ENCODE measurements around the gene LANCL2.

DNA sequence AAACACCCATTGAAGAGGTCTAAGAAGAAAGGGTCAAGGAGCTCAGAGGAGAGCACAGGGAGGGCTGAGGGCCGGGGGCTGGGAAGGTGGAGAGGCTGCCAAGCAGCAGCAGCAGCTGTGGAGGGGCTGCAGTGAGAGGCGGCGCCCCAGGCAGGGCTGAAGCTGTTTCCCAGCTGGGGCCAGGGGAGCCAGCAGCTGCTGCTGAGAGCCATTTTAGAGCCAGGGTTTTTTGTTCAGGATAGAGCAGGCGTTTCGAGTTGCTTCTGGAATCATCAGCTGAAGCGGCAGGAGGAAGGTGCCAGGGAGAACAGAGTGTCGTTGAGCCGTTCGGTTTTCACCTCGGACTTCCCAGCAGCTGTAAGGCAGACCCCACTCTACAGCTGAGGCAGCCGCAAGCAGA is 62.7 kb downstream of the LANCL2 start:
- TF ChIP-seq, protein P1, sequence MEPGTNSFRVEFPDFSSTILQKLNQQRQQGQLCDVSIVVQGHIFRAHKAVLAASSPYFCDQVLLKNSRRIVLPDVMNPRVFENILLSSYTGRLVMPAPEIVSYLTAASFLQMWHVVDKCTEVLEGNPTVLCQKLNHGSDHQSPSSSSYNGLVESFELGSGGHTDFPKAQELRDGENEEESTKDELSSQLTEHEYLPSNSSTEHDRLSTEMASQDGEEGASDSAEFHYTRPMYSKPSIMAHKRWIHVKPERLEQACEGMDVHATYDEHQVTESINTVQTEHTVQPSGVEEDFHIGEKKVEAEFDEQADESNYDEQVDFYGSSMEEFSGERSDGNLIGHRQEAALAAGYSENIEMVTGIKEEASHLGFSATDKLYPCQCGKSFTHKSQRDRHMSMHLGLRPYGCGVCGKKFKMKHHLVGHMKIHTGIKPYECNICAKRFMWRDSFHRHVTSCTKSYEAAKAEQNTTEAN (CRISPR knock-in tag; IDR thresholded peaks at IDR 0.05) = no peak
- no peak for TF ChIP-seq RCOR1 (IDR thresholded peaks at IDR 0.05; ENCODE audit: borderline replicate concordance in 1 of 2, low read depth in 2 of 2, low read length in 2 of 2)
- no peak for TF ChIP-seq SP1 (CRISPR knock-in tag; IDR thresholded peaks at IDR 0.05)
- no peak for TF ChIP-seq FOXA1 (IDR thresholded peaks at IDR 0.05; ENCODE audit: borderline replicate concordance)
- TF ChIP-seq PML (IDR thresholded peaks at IDR 0.05; ENCODE audit: low read length) = no peak
- TF ChIP-seq, protein P2, sequence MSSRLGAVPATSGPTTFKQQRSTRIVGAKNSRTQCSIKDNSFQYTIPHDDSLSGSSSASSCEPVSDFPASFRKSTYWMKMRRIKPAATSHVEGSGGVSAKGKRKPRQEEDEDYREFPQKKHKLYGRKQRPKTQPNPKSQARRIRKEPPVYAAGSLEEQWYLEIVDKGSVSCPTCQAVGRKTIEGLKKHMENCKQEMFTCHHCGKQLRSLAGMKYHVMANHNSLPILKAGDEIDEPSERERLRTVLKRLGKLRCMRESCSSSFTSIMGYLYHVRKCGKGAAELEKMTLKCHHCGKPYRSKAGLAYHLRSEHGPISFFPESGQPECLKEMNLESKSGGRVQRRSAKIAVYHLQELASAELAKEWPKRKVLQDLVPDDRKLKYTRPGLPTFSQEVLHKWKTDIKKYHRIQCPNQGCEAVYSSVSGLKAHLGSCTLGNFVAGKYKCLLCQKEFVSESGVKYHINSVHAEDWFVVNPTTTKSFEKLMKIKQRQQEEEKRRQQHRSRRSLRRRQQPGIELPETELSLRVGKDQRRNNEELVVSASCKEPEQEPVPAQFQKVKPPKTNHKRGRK (tag; IDR thresholded peaks at IDR 0.05) = no peak
- no peak for TF ChIP-seq CEBPB (tag; IDR thresholded peaks at IDR 0.05)
- no peak for TF ChIP-seq BHLHE40 (IDR thresholded peaks at IDR 0.05; ENCODE audit: low read length)
- no peak for TF ChIP-seq NFIC (IDR thresholded peaks at IDR 0.05)
- no peak for TF ChIP-seq STAT5A (IDR thresholded peaks at IDR 0.05; ENCODE audit: borderline replicate concordance, low read length)
- no peak for TF ChIP-seq SRSF3 (IDR thresholded peaks at IDR 0.05; ENCODE audit: insufficient read depth, low read length)
- TF ChIP-seq, protein P3, sequence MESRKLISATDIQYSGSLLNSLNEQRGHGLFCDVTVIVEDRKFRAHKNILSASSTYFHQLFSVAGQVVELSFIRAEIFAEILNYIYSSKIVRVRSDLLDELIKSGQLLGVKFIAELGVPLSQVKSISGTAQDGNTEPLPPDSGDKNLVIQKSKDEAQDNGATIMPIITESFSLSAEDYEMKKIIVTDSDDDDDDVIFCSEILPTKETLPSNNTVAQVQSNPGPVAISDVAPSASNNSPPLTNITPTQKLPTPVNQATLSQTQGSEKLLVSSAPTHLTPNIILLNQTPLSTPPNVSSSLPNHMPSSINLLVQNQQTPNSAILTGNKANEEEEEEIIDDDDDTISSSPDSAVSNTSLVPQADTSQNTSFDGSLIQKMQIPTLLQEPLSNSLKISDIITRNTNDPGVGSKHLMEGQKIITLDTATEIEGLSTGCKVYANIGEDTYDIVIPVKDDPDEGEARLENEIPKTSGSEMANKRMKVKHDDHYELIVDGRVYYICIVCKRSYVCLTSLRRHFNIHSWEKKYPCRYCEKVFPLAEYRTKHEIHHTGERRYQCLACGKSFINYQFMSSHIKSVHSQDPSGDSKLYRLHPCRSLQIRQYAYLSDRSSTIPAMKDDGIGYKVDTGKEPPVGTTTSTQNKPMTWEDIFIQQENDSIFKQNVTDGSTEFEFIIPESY (CRISPR knock-in tag; IDR thresholded peaks at IDR 0.05) = no peak
- TF ChIP-seq TAF1 (IDR thresholded peaks at IDR 0.05; ENCODE audit: control insufficient read depth, extremely low read depth, insufficient read depth, low read length, severe bottlenecking) = no peak
